Esophagus squamous epithelium (tissue), 4 donors: ENCODE measurements around the gene TYK2.

Experiments
- POLR2A ChIP-seq, 4 donors: fragments of 450-650 bp; IDR thresholded peaks; one replicate each; pipeline ENCODE4 v1.6.1; 2017; ENCODE audit warnings: antibody characterized with exemption in 4 of 4, mild to moderate bottlenecking in 4 of 4, moderate library complexity in 3 of 4
- TF ChIP-seq, protein P1 (sequence below), 6 experiments: fragments of 450-650 bp in 4 of 6; fragments of 200-600 bp in 2 of 6; sonication (generic) in 2 of 6; IDR thresholded peaks; one replicate each; pipeline ENCODE4 v1.5.1; 2016 to 2019; ENCODE audit warnings: antibody characterized with exemption in 6 of 6, mild to moderate bottlenecking in 4 of 6, moderate library complexity in 4 of 6

DNA sequence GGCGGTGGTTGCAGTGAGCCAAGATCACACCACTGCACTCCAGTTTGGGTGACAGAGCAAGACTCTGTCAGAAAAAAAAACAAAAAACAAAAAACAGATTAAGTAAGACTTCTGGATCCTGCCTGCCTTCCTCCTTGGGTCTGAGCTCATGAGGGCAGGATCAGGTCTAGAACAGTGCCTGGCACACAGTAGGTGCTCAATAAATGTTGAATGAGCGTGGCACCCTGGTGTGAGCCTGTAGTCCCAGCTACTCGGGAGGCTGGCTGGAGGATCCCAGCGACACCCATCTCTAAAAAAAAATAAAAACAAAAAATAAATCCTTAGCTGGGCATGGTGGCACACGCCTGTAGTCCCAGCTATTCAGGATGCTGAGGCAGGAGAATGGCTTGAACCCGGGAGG lies 25.8 kb upstream of the TYK2 start:
- TF ChIP-seq, protein P1, sequence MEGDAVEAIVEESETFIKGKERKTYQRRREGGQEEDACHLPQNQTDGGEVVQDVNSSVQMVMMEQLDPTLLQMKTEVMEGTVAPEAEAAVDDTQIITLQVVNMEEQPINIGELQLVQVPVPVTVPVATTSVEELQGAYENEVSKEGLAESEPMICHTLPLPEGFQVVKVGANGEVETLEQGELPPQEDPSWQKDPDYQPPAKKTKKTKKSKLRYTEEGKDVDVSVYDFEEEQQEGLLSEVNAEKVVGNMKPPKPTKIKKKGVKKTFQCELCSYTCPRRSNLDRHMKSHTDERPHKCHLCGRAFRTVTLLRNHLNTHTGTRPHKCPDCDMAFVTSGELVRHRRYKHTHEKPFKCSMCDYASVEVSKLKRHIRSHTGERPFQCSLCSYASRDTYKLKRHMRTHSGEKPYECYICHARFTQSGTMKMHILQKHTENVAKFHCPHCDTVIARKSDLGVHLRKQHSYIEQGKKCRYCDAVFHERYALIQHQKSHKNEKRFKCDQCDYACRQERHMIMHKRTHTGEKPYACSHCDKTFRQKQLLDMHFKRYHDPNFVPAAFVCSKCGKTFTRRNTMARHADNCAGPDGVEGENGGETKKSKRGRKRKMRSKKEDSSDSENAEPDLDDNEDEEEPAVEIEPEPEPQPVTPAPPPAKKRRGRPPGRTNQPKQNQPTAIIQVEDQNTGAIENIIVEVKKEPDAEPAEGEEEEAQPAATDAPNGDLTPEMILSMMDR (IDR thresholded peaks at IDR 0.05), result no peak
- no peak for TF ChIP-seq POLR2A (IDR thresholded peaks at IDR 0.05)
